WTC11 (cell line): ENCODE results near the gene EEF1AKMT4. TPM values are rescaled to one million over a fixed set of nuclear protein-coding genes. Genes with fewer than 3 reads are reported as not detected.

Source experiments
- ATAC-seq: fragments of 200-7000 bp; cut with Tn5 transposase; 2 replicates; pipeline ENCODE4 v1.10.0; 2021; ENCODE audit warnings: mild to moderate bottlenecking, moderate library complexity
- CTCF ChIA-PET: fragments of 300-600 bp; sonication (Branson Sonifier 250); formaldehyde crosslinking; loops from one replicate; lab custom pipeline; 2021; ENCODE audit warnings: antibody characterized with exemption; lab: Charles Lee
- POLR2A ChIA-PET: fragments of 350-600 bp; sonication (Branson Sonifier 250); formaldehyde crosslinking; loops from one replicate; lab custom pipeline; 2021; ENCODE audit warnings: antibody characterized with exemption; lab: Charles Lee
- DNase-seq: peaks from one replicate; pipeline ENCODE4 v3.0.0; 2021; ENCODE audit warnings: low spot score
- H3K27ac Mint-ChIP-seq: 2 replicates; pipeline ENCODE4 v1.8.0; 2021; ENCODE audit warnings: mixed read lengths
- H3K27me3 Mint-ChIP-seq: 2 replicates; pipeline ENCODE4 v1.8.0; 2021; ENCODE audit warnings: low read depth, mild to moderate bottlenecking, moderate library complexity, mixed read lengths
- H3K36me3 Mint-ChIP-seq: 2 replicates; pipeline ENCODE4 v1.8.0; 2021; ENCODE audit warnings: mixed read lengths
- H3K4me1 Mint-ChIP-seq: 2 replicates; pipeline ENCODE4 v1.8.0; 2022; ENCODE audit warnings: mixed read lengths
- H3K4me3 Mint-ChIP-seq: 2 replicates; pipeline ENCODE4 v1.8.0; 2021; ENCODE audit warnings: mild to moderate bottlenecking, moderate library complexity, mixed read lengths
- H3K9me3 Mint-ChIP-seq: 2 replicates; pipeline ENCODE4 v1.8.0; 2021; ENCODE audit warnings: mixed read lengths
- AR ChIP-seq: fragments of 250-450 bp; sonication (Bioruptor Pico); IDR thresholded peaks from 2 replicates; pipeline ENCODE4 v1.9.0; 2021; ENCODE audit warnings: mild to moderate bottlenecking
- ERG ChIP-seq: fragments of 250-450 bp; sonication (Bioruptor Pico); IDR thresholded peaks from 2 replicates; pipeline ENCODE4 v1.8.0; 2021; ENCODE audit warnings: mild to moderate bottlenecking
- JUN ChIP-seq: sonication (generic); formaldehyde crosslinking; IDR thresholded peaks from 2 replicates; pipeline ENCODE4 v1.8.0; 2023; ENCODE audit warnings: mild to moderate bottlenecking, missing genetic modification reagents
- MYBL2 ChIP-seq: sonication (generic); formaldehyde crosslinking; IDR thresholded peaks from 2 replicates; pipeline ENCODE4 v1.8.1; 2023; ENCODE audit warnings: mild to moderate bottlenecking, moderate library complexity, missing genetic modification reagents
- NFE2L1 ChIP-seq: sonication (generic); formaldehyde crosslinking; IDR thresholded peaks from 2 replicates; pipeline ENCODE4 v1.8.1; 2023; ENCODE audit warnings: missing genetic modification reagents
- NFYB ChIP-seq: sonication (generic); formaldehyde crosslinking; conservative IDR thresholded peaks from 2 replicates; pipeline ENCODE4 v1.8.0; 2022; ENCODE audit warnings: low read depth, missing genetic modification reagents
- ZNF317 ChIP-seq: sonication (generic); formaldehyde crosslinking; IDR thresholded peaks from 2 replicates; pipeline ENCODE4 v1.8.1; 2023; ENCODE audit warnings: low read depth, mild to moderate bottlenecking, moderate library complexity, missing genetic modification reagents, borderline replicate concordance
- ZNF425 ChIP-seq: fragments of 250-450 bp; sonication (Bioruptor Pico); conservative IDR thresholded peaks from 2 replicates; pipeline ENCODE4 v1.9.0; 2021; ENCODE audit warnings: mild to moderate bottlenecking
- total RNA-seq: library from RNA; stranded (reverse); gene quantifications from 3 replicates; pipeline ENCODE4 v1.2.3, GENCODE V29; 2021
- TF ChIP-seq, protein P1 (sequence below): sonication (generic); formaldehyde crosslinking; IDR thresholded peaks from 2 replicates; pipeline ENCODE4 v1.8.1; 2022; ENCODE audit warnings: mild to moderate bottlenecking, moderate library complexity, missing genetic modification reagents
- TF ChIP-seq, protein P2 (sequence below): sonication (generic); formaldehyde crosslinking; IDR thresholded peaks from 2 replicates; pipeline ENCODE4 v1.8.1; 2022; ENCODE audit warnings: missing genetic modification reagents, borderline replicate concordance
- TF ChIP-seq, protein P3 (sequence below): sonication (generic); formaldehyde crosslinking; IDR thresholded peaks from 2 replicates; pipeline ENCODE4 v1.8.1; 2022; ENCODE audit warnings: low read depth, missing genetic modification reagents, borderline replicate concordance
- TF ChIP-seq, protein P4 (sequence below): sonication (generic); formaldehyde crosslinking; IDR thresholded peaks from 2 replicates; pipeline ENCODE4 v1.8.0; 2023; ENCODE audit warnings: missing genetic modification reagents
- TF ChIP-seq, protein P5 (sequence below): fragments of 250-450 bp; sonication (Bioruptor Pico); IDR thresholded peaks from 2 replicates; pipeline ENCODE4 v1.9.0; 2021; ENCODE audit warnings: mild to moderate bottlenecking, borderline replicate concordance

EEF1AKMT4 gene
- total RNA-seq, 1 experiment from 2014 or later = 11.3 TPM

- ATAC-seq (peak; percentile 18), DNase-seq (peak; percentile 42)
- peaks cover 3% of the 10 kb centered on the region; the same call in 1 of the 2 replicates for H3K4me1 Mint-ChIP-seq
- H3K36me3 Mint-ChIP-seq = peaks cover 18% of the 10 kb centered on the region
- ChIA-PET CTCF (interaction anchor here (1.0 to 7.5 kb wide), 7 partner anchors 10 to 345 kb away, joined by 3 to 88 read pairs (median 5); partner anchors contain the start of genes CAMK2N2, EEF1AKMT4 and VWA5B2), POLR2A (interaction anchor here (0.6 to 2.0 kb wide), 5 partner anchors 13 to 54 kb away, joined by 3 to 6 read pairs (median 5); partner anchors contain the start of genes ABCF3 and CAMK2N2)
- H3K27ac Mint-ChIP-seq = no peak overlapping the region
- H3K9me3 Mint-ChIP-seq = no peaks in the 10 kb centered on the region
- H3K4me3 Mint-ChIP-seq = no peak overlapping the region
- no peak for TF ChIP-seq AR
- TF ChIP-seq, protein P1, sequence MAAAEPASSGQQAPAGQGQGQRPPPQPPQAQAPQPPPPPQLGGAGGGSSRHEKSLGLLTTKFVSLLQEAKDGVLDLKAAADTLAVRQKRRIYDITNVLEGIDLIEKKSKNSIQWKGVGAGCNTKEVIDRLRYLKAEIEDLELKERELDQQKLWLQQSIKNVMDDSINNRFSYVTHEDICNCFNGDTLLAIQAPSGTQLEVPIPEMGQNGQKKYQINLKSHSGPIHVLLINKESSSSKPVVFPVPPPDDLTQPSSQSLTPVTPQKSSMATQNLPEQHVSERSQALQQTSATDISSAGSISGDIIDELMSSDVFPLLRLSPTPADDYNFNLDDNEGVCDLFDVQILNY (CRISPR knock-in tag) = no peak
- no peak for TF ChIP-seq NFE2L1 (CRISPR knock-in tag)
- no peak for TF ChIP-seq JUN (CRISPR knock-in tag)
- TF ChIP-seq, protein P2, sequence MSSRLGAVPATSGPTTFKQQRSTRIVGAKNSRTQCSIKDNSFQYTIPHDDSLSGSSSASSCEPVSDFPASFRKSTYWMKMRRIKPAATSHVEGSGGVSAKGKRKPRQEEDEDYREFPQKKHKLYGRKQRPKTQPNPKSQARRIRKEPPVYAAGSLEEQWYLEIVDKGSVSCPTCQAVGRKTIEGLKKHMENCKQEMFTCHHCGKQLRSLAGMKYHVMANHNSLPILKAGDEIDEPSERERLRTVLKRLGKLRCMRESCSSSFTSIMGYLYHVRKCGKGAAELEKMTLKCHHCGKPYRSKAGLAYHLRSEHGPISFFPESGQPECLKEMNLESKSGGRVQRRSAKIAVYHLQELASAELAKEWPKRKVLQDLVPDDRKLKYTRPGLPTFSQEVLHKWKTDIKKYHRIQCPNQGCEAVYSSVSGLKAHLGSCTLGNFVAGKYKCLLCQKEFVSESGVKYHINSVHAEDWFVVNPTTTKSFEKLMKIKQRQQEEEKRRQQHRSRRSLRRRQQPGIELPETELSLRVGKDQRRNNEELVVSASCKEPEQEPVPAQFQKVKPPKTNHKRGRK (CRISPR knock-in tag) = no peak
- no peak for TF ChIP-seq MYBL2 (CRISPR knock-in tag)
- TF ChIP-seq ZNF317 (CRISPR knock-in tag) = no peak
- TF ChIP-seq NFYB (CRISPR knock-in tag) = no peak
- no peak for TF ChIP-seq ZNF425 (CRISPR knock-in tag)
- H3K27me3 Mint-ChIP-seq = peaks cover 3% of the 10 kb centered on the region
Observed at GRCh38 chr3:184240384-184241140, 8.9 kb upstream of the EEF1AKMT4 start.

GRCh38 chr3:184241141-184241446, 8.4 kb upstream of the EEF1AKMT4 start:
- H3K9me3 Mint-ChIP-seq = no peaks in the 10 kb centered on the region
- peak; percentile 16 for ATAC-seq
- TF ChIP-seq, protein P3, sequence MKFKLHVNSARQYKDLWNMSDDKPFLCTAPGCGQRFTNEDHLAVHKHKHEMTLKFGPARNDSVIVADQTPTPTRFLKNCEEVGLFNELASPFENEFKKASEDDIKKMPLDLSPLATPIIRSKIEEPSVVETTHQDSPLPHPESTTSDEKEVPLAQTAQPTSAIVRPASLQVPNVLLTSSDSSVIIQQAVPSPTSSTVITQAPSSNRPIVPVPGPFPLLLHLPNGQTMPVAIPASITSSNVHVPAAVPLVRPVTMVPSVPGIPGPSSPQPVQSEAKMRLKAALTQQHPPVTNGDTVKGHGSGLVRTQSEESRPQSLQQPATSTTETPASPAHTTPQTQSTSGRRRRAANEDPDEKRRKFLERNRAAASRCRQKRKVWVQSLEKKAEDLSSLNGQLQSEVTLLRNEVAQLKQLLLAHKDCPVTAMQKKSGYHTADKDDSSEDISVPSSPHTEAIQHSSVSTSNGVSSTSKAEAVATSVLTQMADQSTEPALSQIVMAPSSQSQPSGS (CRISPR knock-in tag) = no peak
- TF ChIP-seq, protein P4, sequence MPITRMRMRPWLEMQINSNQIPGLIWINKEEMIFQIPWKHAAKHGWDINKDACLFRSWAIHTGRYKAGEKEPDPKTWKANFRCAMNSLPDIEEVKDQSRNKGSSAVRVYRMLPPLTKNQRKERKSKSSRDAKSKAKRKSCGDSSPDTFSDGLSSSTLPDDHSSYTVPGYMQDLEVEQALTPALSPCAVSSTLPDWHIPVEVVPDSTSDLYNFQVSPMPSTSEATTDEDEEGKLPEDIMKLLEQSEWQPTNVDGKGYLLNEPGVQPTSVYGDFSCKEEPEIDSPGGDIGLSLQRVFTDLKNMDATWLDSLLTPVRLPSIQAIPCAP (CRISPR knock-in tag) = no peak
- TF ChIP-seq ERG = no peak
- TF ChIP-seq, protein P5, sequence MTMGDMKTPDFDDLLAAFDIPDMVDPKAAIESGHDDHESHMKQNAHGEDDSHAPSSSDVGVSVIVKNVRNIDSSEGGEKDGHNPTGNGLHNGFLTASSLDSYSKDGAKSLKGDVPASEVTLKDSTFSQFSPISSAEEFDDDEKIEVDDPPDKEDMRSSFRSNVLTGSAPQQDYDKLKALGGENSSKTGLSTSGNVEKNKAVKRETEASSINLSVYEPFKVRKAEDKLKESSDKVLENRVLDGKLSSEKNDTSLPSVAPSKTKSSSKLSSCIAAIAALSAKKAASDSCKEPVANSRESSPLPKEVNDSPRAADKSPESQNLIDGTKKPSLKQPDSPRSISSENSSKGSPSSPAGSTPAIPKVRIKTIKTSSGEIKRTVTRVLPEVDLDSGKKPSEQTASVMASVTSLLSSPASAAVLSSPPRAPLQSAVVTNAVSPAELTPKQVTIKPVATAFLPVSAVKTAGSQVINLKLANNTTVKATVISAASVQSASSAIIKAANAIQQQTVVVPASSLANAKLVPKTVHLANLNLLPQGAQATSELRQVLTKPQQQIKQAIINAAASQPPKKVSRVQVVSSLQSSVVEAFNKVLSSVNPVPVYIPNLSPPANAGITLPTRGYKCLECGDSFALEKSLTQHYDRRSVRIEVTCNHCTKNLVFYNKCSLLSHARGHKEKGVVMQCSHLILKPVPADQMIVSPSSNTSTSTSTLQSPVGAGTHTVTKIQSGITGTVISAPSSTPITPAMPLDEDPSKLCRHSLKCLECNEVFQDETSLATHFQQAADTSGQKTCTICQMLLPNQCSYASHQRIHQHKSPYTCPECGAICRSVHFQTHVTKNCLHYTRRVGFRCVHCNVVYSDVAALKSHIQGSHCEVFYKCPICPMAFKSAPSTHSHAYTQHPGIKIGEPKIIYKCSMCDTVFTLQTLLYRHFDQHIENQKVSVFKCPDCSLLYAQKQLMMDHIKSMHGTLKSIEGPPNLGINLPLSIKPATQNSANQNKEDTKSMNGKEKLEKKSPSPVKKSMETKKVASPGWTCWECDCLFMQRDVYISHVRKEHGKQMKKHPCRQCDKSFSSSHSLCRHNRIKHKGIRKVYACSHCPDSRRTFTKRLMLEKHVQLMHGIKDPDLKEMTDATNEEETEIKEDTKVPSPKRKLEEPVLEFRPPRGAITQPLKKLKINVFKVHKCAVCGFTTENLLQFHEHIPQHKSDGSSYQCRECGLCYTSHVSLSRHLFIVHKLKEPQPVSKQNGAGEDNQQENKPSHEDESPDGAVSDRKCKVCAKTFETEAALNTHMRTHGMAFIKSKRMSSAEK = no peak

More at GRCh38 chr3:184241141-184241446, 8.4 kb upstream of the EEF1AKMT4 start:
- Mint-ChIP-seq H3K27ac (no peak overlapping the region), H3K27me3 (peaks cover 3% of the 10 kb centered on the region), H3K36me3 (peaks cover 21% of the 10 kb centered on the region), H3K4me3 (peak overlapping the region; percentile 12; the same call in 1 of the 2 replicates), H3K4me1 (peaks cover 3% of the 10 kb centered on the region; the same call in 1 of the 2 replicates)
- ChIA-PET POLR2A (interaction anchor here (0.6 to 2.0 kb wide), 4 partner anchors 14 to 55 kb away, joined by 3 to 6 read pairs (median 5); partner anchors contain the start of genes ABCF3 and CAMK2N2), CTCF (interaction anchor here (1.0 to 7.5 kb wide), 6 partner anchors 9 to 345 kb away, joined by 3 to 88 read pairs (median 6); partner anchors contain the start of genes CAMK2N2, EEF1AKMT4 and VWA5B2)
- DNase-seq = no peak
